Epidermal melanocyte (primary cell): ENCODE data around the gene PHKB.
"Not testable (repeated sequence)": the region's sequence is repeated elsewhere in the genome, so short reads cannot be mapped to it uniquely, and the experiment has no call there.

Experiments used
- DNase-seq: peaks from one replicate; pipeline ENCODE4 v3.0.0; 2011; ENCODE audit warnings: low spot score; ENCODE audit not compliant: insufficient read length

The PHKB gene

GRCh38 chr16:47460711-47461597 lies at the start of gene PHKB, which contains the start of gene ITFG1:
TSS of gene PHKB (plus strand) at chr16:47461331. CDS start at chr16:47461351, 20 bp downstream.
TSS of gene ITFG1 (minus strand) at chr16:47461063. CDS start at chr16:47461045, 18 bp downstream.
- DNase-seq = peak; percentile 44

GRCh38 chr16:47413041-47413440 lies 48.1 kb upstream of the PHKB start:
- DNase-seq = no peak

- DNase-seq = no peak
These were observed 44.3 kb upstream of the PHKB start for GRCh38 chr16:47416869-47417268.

- DNase-seq = no peak
These were observed 36.3 kb upstream of the PHKB start for GRCh38 chr16:47424846-47425245.

- DNase-seq = no peak
These were observed 34.3 kb upstream of the PHKB start for GRCh38 chr16:47426806-47427205.

GRCh38 chr16:47431960-47432359 lies 29.2 kb upstream of the PHKB start:
- no peak for DNase-seq

- DNase-seq = not testable (repeated sequence)
These were observed 26.9 kb upstream of the PHKB start for GRCh38 chr16:47434274-47434673.

- not testable (repeated sequence) for DNase-seq
These were observed 21.1 kb upstream of the PHKB start for GRCh38 chr16:47440066-47440465.

- not testable (repeated sequence) for DNase-seq
These were observed 18.2 kb upstream of the PHKB start for GRCh38 chr16:47442884-47443283.

- DNase-seq = no peak
These were observed 14.7 kb upstream of the PHKB start for GRCh38 chr16:47446431-47446830.

GRCh38 chr16:47448830-47449575 lies 12.1 kb upstream of the PHKB start:
- DNase-seq = no peak

- no peak for DNase-seq
These were observed 11.3 kb upstream of the PHKB start for GRCh38 chr16:47449788-47450187.

- no peak for DNase-seq
These were observed 2.8 kb upstream of the PHKB start for GRCh38 chr16:47458331-47458730.

GRCh38 chr16:47459603-47460002 lies 1.5 kb upstream of the PHKB start:
- no peak for DNase-seq

GRCh38 chr16:47460359-47460710 lies 796 bp upstream of the PHKB start:
- DNase-seq = no peak

GRCh38 chr16:47461598-47462266 lies 601 bp downstream of the PHKB start:
- no peak for DNase-seq

- DNase-seq = no peak
These were observed 2.9 kb downstream of the PHKB start for GRCh38 chr16:47463771-47464624.

- no peak for DNase-seq
These were observed 4.9 kb downstream of the PHKB start for GRCh38 chr16:47465919-47466630.

- DNase-seq = no peak
These were observed 6.4 kb downstream of the PHKB start for GRCh38 chr16:47467501-47467900.

GRCh38 chr16:47468070-47468689 lies 7.0 kb downstream of the PHKB start:
- DNase-seq = not testable (repeated sequence)
